MCF 10A (cell line): ENCODE measurements around the gene ITGA11. TPM values are rescaled to one million over a fixed set of nuclear protein-coding genes. Genes with fewer than 3 reads are reported as not detected.

ENCODE experiments used
- BruUV-seq: library from RNA; stranded (reverse); fragments of 400-500 nt; replicated peaks from 2 replicates; lab custom pipeline; 2021; lab: Mats Ljungman, UMichigan
- CTCF ChIA-PET: fragments of 300-600 bp; sonication (Branson Sonifier 250); formaldehyde crosslinking; extraction: SDS; loops from one replicate; lab custom pipeline; 2021; ENCODE audit warnings: antibody characterized with exemption, inconsistent platforms; lab: Yijun Ruan, JAX
- POLR2A ChIA-PET: fragments of 300-600, 350-650 bp; sonication (Branson Sonifier 250); formaldehyde crosslinking; extraction: SDS; loops from one replicate; lab custom pipeline; 2020; ENCODE audit warnings: antibody characterized with exemption, inconsistent platforms; lab: Yijun Ruan, JAX
- DNase-seq: peaks from one replicate; pipeline ENCODE4 v3.0.0-alpha.2; 2018; ENCODE audit not compliant: unreplicated experiment
- H3K27ac Mint-ChIP-seq: one replicate; pipeline ENCODE4 v1.8.0; 2022; ENCODE audit warnings: mild to moderate bottlenecking, low read depth, mixed read lengths; ENCODE audit not compliant: unreplicated experiment
- H3K27me3 Mint-ChIP-seq: one replicate; pipeline ENCODE4 v1.8.0; 2022; ENCODE audit warnings: mixed read lengths; ENCODE audit not compliant: insufficient read depth, unreplicated experiment
- H3K36me3 Mint-ChIP-seq: one replicate; pipeline ENCODE4 v1.8.0; 2022; ENCODE audit warnings: mild to moderate bottlenecking, moderate library complexity, mixed read lengths; ENCODE audit not compliant: insufficient read depth, unreplicated experiment
- H3K4me1 Mint-ChIP-seq: one replicate; pipeline ENCODE4 v1.8.0; 2022; ENCODE audit warnings: mixed read lengths; ENCODE audit not compliant: insufficient read depth, unreplicated experiment
- H3K4me3 Mint-ChIP-seq: one replicate; pipeline ENCODE4 v1.8.0; 2022; ENCODE audit warnings: mild to moderate bottlenecking, moderate library complexity, mixed read lengths; ENCODE audit not compliant: unreplicated experiment
- H3K9me3 Mint-ChIP-seq: one replicate; pipeline ENCODE4 v1.8.0; 2022; ENCODE audit warnings: mixed read lengths; ENCODE audit not compliant: unreplicated experiment
- intact Hi-C: fragments of 100-400 bp; cut with micrococcal nuclease; formaldehyde crosslinking; loops from 2 replicates; pipeline ENCODE4 v1.14.1; 2022
- total RNA-seq: library from RNA; stranded (reverse); gene quantifications from 2 replicates; pipeline ENCODE4 v1.2.3, GENCODE V29; 2022
- TF ChIP-seq, protein P1 (sequence below): fragments of 200-600 bp; IDR thresholded peaks from one replicate; pipeline ENCODE4 v1.8.0; 2022; ENCODE audit warnings: antibody characterized with exemption, mild to moderate bottlenecking; ENCODE audit not compliant: unreplicated experiment

The ITGA11 gene
- total RNA-seq, 1 experiment from 2014 or later, result 0.19 TPM

DNA sequence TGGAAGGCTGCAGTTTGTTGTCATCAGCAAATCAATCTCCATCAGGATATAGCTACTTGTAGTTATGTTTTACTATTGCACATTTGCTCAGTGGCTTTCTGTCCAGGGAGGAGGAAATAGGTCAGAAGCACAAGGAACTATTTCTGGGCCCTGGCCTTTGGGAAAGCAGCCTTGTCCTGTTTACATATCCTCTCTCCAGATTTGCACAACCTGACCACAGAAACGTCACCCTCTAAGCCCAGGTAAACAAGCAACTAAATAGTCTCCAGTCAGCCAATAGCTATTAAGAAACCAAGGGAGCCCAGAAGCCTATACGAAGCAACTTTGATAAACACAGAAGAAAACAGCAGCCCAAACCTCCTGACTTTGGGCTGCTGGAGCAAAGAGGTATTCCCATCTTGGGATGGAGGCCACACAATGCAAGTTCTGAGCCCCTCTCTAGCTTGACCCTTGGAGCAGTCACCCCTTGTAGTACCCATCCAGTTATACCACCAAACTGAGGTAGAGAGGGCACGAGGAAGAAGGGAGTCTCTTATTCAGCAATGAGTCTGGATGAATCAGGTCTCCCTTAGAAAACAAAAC, 156.7 kb downstream of the ITGA11 start:
- Mint-ChIP-seq H3K27me3 (no peaks in the 10 kb centered on the region), H3K4me1 (peaks cover 59% of the 10 kb centered on the region), H3K36me3 (peaks cover 6% of the 10 kb centered on the region), H3K27ac (peak overlapping the region; percentile 99), H3K4me3 (peak overlapping the region; percentile 85), H3K9me3 (no peaks in the 10 kb centered on the region)
- TF ChIP-seq, protein P1, sequence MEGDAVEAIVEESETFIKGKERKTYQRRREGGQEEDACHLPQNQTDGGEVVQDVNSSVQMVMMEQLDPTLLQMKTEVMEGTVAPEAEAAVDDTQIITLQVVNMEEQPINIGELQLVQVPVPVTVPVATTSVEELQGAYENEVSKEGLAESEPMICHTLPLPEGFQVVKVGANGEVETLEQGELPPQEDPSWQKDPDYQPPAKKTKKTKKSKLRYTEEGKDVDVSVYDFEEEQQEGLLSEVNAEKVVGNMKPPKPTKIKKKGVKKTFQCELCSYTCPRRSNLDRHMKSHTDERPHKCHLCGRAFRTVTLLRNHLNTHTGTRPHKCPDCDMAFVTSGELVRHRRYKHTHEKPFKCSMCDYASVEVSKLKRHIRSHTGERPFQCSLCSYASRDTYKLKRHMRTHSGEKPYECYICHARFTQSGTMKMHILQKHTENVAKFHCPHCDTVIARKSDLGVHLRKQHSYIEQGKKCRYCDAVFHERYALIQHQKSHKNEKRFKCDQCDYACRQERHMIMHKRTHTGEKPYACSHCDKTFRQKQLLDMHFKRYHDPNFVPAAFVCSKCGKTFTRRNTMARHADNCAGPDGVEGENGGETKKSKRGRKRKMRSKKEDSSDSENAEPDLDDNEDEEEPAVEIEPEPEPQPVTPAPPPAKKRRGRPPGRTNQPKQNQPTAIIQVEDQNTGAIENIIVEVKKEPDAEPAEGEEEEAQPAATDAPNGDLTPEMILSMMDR, result no peak
- POLR2A ChIA-PET, result interaction anchor here (1.4 to 16.2 kb wide), 7 partner anchors 10 to 543 kb away, joined by 5 to 415 read pairs (median 9); partner anchors contain the start of gene CLN6
- CTCF ChIA-PET, result interaction anchor here (0.7 to 1.5 kb wide), 6 partner anchors 12 to 316 kb away, joined by 3 to 5 read pairs (median 3); no protein-coding TSS in a partner anchor
- DNase-seq, result peak; percentile 81
- no TSS peak for BruUV-seq
- intact Hi-C loops, result no loop called here

DNA sequence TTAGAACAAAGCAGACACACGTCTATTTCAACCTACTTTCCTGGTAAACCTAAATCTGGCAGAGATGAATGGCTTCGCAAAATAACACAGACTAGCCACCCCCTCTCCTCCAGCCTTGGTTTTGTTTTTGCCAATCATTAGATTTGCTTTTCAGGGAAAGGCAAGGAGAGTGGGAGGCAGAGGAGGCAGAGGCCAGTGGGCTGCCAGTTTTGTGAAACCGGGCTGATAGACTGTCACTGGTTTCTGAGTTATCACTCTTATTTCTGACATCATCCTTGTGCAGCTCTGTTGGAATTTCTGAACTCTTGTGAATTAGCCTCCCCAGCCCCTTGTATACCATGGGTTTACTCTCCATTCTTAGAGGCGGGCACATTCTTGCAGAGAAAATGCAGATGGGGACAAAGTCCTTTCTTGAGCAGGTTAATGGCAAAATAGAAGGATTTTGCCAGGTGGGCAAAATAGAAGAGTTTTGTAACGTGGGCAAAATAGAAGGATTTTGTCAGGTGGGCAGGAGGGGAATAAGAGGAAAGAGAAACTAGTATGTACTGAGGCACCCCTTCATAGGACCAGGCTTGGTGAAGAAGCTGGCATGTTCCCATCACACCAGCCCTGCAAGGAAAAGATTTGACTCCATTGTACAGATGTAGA, 157.6 kb downstream of the ITGA11 start:
- H3K36me3 Mint-ChIP-seq, result no peaks in the 10 kb centered on the region
- H3K4me1 Mint-ChIP-seq, result peaks cover 52% of the 10 kb centered on the region
- H3K4me3 Mint-ChIP-seq, result no peak overlapping the region
- ChIA-PET POLR2A (interaction anchor here (0.9 to 16.2 kb wide), 9 partner anchors 6 to 812 kb away, joined by 3 to 415 read pairs (median 6); partner anchors contain the start of gene FEM1B), CTCF (interaction anchor here (0.6 to 1.5 kb wide), 3 partner anchors 17 to 84 kb away, joined by 4 to 5 read pairs (median 4); no protein-coding TSS in a partner anchor)
- intact Hi-C loops, result no loop called here
- no peaks in the 10 kb centered on the region for H3K9me3 Mint-ChIP-seq
- no peak for DNase-seq
- no peaks in the 10 kb centered on the region for H3K27me3 Mint-ChIP-seq
- TF ChIP-seq, protein P1, result no peak
- no peak overlapping the region for H3K27ac Mint-ChIP-seq
- no TSS peak for BruUV-seq

DNA sequence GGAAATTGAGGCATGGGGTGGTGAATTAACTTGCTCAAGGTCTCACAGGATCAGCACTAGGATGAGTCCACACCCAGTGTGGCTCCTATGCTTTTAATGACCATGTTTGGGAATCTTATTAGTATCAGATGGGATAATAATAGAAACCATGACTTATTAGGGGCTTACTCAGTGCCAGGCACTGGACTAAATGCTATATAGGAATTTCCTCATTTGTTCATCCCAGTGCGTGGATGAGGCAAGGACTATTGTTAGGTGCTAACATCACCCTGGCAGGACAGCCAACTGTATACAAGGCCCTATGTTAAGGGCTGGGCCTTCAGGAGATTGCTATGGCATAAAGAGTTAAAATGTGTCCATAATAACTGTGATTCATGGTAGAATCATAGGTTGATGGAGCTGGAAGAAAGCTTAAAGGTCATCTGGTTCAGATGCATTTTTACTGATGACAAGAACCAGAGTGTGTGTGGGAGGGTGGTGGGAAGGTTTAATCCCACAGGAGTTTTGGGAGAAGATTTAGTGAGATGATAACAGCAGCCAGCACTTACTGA, 159.2 kb downstream of the ITGA11 start:
- no peaks in the 10 kb centered on the region for H3K27me3 Mint-ChIP-seq
- peaks cover 62% of the 10 kb centered on the region for H3K4me1 Mint-ChIP-seq
- no peak overlapping the region for H3K4me3 Mint-ChIP-seq
- H3K27ac Mint-ChIP-seq, result peak overlapping the region; percentile 85
- ChIA-PET CTCF (interaction anchor here (1.1 to 1.5 kb wide), 3 partner anchors 15 to 20 kb away, joined by 3 to 9 read pairs (median 5); no protein-coding TSS in a partner anchor), POLR2A (interaction anchor here (0.9 to 16.2 kb wide), 6 partner anchors 7 to 730 kb away, joined by 3 to 415 read pairs (median 157); partner anchors contain the start of genes FEM1B and MAP2K5)
- H3K9me3 Mint-ChIP-seq, result no peaks in the 10 kb centered on the region
- TF ChIP-seq, protein P1, result no peak
- DNase-seq, result peak; percentile 80
- BruUV-seq, result no TSS peak
- peaks cover 6% of the 10 kb centered on the region for H3K36me3 Mint-ChIP-seq
- intact Hi-C loops, result no loop called here
